HG02981 (cell line): ENCODE measurements around the gene PAIP2.
"Not testable (repeated sequence)": the region's sequence is repeated elsewhere in the genome, so short reads cannot be mapped to it uniquely, and the experiment has no call there.

Source experiments
- ATAC-seq: cut with Tn5 transposase; IDR thresholded peaks from one replicate; pipeline ENCODE4 v1.9.1; 2021; ENCODE audit warnings: mild to moderate bottlenecking, moderate library complexity; ENCODE audit not compliant: unreplicated experiment

Gene PAIP2

GRCh38 chr5:139407517-139407916 lies 65.9 kb downstream of the PAIP2 start:
- no peak for ATAC-seq

DNA sequence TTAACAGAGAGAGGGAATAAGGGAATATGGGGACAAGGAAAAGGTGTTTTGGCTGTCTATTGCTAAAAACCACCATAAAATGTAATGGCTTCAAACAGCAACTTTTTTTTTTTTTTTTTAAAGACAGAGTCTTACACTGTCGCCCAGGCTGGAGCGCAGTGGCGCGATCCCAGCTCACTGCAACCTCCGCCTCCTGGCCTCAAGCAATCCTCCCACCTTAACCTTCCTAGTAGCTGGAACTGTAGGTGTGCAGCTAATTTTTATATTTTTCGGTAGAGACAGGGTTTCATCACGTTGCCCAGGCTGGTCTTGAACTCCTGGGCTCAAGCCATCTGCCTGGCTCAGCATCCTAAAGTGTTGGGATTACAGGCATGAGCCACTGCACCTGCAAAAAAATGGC lies 66.5 kb downstream of the PAIP2 start:
- no peak for ATAC-seq

GRCh38 chr5:139409116-139409515 lies 67.5 kb downstream of the PAIP2 start:
- not testable (repeated sequence) for ATAC-seq

DNA sequence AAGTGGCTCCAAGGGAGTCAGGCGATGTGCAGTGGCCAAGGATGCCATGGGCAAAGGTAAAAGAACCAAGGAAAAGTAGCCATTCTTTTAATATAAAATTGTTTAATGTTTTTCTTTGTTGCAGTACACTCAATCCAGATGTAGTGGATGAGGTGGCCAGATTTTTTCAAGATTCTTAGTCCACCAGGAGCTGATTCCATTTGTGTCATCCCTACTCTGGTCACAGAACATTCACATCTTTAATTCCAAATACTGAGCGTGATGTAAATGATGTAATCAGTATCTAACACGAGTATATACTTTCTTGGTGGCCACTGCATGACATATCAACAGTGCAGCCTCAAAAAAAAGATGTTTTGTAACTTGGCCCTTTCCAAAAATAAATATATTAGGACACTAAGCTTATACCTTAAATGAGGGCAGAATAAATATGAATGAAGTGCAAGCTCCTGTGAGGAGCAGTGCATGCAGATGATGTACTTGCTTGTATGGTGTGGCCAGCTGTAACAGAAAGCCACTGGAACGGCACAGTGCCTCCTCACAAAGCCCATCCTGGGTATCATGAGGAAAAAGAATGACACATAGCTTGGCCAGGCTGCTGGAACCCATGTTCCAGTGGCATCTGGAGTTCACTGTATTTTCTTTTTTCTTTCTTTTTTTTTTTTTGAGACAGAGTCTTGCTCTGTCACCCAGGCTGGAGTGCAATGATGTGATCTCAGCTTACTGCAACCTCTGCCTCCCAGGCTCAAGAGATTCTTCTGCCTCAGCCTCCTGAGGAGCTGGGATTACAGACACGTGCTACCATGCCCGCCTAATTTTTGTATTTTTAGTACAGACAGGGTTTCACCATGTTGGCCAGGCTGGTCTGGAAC lies 68.7 kb downstream of the PAIP2 start:
- ATAC-seq: no peak

GRCh38 chr5:139410993-139411828 lies 69.6 kb downstream of the PAIP2 start:
- no peak for ATAC-seq

GRCh38 chr5:139413153-139413552 lies 71.5 kb downstream of the PAIP2 start:
- no peak for ATAC-seq

GRCh38 chr5:139413963-139414362 lies 72.3 kb downstream of the PAIP2 start:
- ATAC-seq: no peak

GRCh38 chr5:139414581-139415130 lies 73.0 kb downstream of the PAIP2 start:
- ATAC-seq: no peak

DNA sequence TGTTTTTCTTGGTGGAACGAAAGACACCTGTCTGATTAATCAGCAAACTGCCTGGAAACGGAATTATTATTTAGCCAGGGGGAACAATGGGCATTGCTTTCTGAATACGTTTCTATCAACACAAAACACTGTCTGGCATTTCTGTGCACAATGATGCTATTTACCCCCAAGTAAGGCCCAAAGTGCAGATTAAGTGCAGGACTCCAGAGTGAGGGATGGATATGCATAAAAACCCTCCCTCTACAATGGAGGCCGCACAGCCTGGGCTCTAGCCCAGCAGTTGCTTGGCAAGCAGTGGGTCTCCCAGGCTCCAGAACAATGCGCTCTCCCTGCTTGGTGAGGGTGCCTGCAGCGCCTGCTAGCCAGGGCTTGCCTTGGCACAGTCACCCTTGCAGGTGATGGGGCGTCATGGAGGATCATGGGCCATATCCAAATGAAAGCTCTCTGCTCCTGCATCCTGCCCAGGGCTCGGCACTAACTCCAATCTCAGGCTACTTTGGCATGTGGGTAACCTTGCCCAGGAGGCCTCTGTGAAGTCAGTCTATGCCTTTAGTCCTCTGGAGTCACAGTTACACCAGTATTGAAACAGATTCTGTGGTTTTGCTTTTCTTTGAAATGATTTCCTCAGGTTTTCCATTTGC lies 73.7 kb downstream of the PAIP2 start:
- no peak for ATAC-seq

- ATAC-seq: no peak
These were observed 74.2 kb downstream of the PAIP2 start for GRCh38 chr5:139415869-139416268.

- ATAC-seq: no peak
These were observed 75.0 kb downstream of the PAIP2 start for GRCh38 chr5:139416651-139417050.

DNA sequence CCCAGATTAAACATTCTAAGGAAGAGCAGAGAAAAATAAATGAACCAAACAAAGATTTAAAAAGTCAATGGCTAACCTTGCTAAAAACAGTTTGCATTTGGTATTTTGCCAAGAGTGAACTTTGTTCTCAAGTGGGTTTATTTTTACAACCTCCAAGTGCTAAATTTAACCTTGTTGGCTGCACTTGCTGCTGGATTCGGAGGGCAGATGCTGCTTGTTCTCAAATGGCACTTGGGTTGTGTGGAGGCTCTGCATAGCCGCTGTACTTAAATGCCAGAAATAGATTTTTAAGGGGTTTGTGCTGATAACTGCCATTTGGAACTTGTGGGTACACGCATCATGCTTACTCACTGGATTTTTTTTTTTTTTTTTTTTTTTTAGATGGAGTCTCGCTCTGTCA lies 75.6 kb downstream of the PAIP2 start:
- ATAC-seq: no peak

DNA sequence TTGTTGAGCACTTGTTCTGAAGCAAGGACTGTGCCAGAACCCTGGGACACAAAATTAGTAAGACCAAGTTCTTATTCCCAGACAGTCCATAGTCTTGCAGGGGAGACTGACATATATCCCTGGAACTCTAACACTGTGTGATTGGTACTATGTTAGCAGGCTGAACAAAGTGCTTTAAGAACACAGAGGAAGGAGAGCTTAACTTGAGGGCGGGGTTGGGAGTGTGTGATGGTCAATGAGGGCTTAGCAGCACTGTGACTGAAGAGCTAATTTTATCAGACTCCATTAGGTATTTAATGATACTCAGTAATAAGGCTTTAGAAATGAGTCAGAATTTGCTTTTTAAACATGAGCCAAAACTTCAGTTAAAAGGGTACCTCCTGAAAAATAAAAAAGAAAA lies 77.1 kb downstream of the PAIP2 start:
- ATAC-seq: no peak
